ENCODE measurements around the gene CFTR. TPM values are rescaled to one million over a fixed set of nuclear protein-coding genes. Genes with fewer than 3 reads are reported as not detected.

Gene CFTR
- total RNA-seq, 2 donors from 2014 or later = 2.0 to 3.5 TPM

- H3K4me3 Mint-ChIP-seq = no peak overlapping the region
- no peak for TF ChIP-seq CTCF (conservative IDR thresholded peaks at IDR 0.05)
- peaks cover 14% of the 10 kb centered on the region for H3K4me1 Mint-ChIP-seq
These were observed 237.0 kb downstream of the CFTR start for GRCh38 chr7:117716707-117717299.

GRCh38 chr7:117717357-117717756 is 237.5 kb downstream of the CFTR start:
- Mint-ChIP-seq H3K27ac (no peak overlapping the region), H3K36me3 (ENCODE audit: low read depth) (no peaks in the 10 kb centered on the region), H3K27me3 (ENCODE audit: insufficient read depth) (no peaks in the 10 kb centered on the region), H3K4me1 (peaks cover 14% of the 10 kb centered on the region), H3K9me3 (no peaks in the 10 kb centered on the region), H3K4me3 (no peak overlapping the region)
- Histone ChIP-seq H3K27me3 (ENCODE audit: control insufficient read depth, insufficient read depth, low read length, poor library complexity, severe bottlenecking) (no peaks in the 10 kb centered on the region), H3K36me3 (ENCODE audit: control insufficient read depth, insufficient read depth, low read length) (no peaks in the 10 kb centered on the region), H3K4me3 (ENCODE audit: low read length) (no peak overlapping the region), H3K9me3 (ENCODE audit: control insufficient read depth, low read length) (no peaks in the 10 kb centered on the region), H3K27ac (ENCODE audit: low read depth, low read length) (no peak overlapping the region), H3K4me1 (ENCODE audit: control insufficient read depth, insufficient read depth, low read length) (peaks cover 7% of the 10 kb centered on the region), H3K9ac (ENCODE audit: extremely low read depth, low read length, poor library complexity, severe bottlenecking) (no peak overlapping the region)
- no peak for TF ChIP-seq CTCF (conservative IDR thresholded peaks at IDR 0.05)
- DNase-seq = no peak
- WGBS, 2 experiments (ENCODE audit: insufficient coverage in 1 of 2, insufficient read length in 1 of 2) = 95 to 100% methylated on average over 1 to 2 of the region's 2 CpGs

More at GRCh38 chr7:117716707-117717299, 237.0 kb downstream of the CFTR start:
- Histone ChIP-seq H3K9ac (ENCODE audit: extremely low read depth, low read length, poor library complexity, severe bottlenecking) (no peak overlapping the region), H3K27ac (ENCODE audit: low read depth, low read length) (no peak overlapping the region), H3K4me3 (ENCODE audit: low read length) (no peak overlapping the region), H3K4me1 (ENCODE audit: control insufficient read depth, insufficient read depth, low read length) (peaks cover 7% of the 10 kb centered on the region), H3K27me3 (ENCODE audit: control insufficient read depth, insufficient read depth, low read length, poor library complexity, severe bottlenecking) (no peaks in the 10 kb centered on the region), H3K36me3 (ENCODE audit: control insufficient read depth, insufficient read depth, low read length) (no peaks in the 10 kb centered on the region), H3K9me3 (ENCODE audit: control insufficient read depth, low read length) (no peaks in the 10 kb centered on the region)
- no peaks in the 10 kb centered on the region for H3K36me3 Mint-ChIP-seq (ENCODE audit: low read depth)
- no peaks in the 10 kb centered on the region for H3K9me3 Mint-ChIP-seq
- WGBS, 2 experiments (ENCODE audit: insufficient coverage in 1 of 2, insufficient read length in 1 of 2) = 71 to 95% methylated on average over 1 to 4 of the region's 5 CpGs
- no peak for DNase-seq
- no peaks in the 10 kb centered on the region for H3K27me3 Mint-ChIP-seq (ENCODE audit: insufficient read depth)
- H3K27ac Mint-ChIP-seq = peak overlapping the region; percentile 47

Other genes with a start within 250 kb of the CFTR start
- gene WNT2, start 157.0 kb upstream of the CFTR start, total RNA-seq = not detected
- gene ASZ1, start 52.5 kb upstream of the CFTR start, total RNA-seq = not detected